ENCODE measurements around the gene CNTN5.

CNTN5 gene

DNA sequence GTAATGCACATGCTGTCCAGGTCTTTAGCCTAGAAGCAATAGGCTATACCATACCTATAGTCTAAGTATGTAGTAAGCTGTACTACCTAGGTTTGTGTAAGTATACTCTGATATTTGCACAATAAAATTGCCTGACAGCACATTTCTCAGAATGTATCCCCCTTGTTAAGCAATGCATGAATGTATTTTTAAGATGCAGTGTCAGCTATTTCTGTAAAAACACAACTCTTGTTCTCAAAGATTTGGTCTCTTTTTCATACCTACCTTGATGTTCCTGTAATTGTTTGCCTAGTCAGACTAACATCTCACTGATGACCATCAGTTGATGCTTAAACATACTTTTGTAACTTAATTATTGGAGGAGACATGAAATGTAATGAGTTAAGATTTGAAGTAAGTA, 619.9 kb downstream of the CNTN5 start:
- DNase-seq = no peak

DNA sequence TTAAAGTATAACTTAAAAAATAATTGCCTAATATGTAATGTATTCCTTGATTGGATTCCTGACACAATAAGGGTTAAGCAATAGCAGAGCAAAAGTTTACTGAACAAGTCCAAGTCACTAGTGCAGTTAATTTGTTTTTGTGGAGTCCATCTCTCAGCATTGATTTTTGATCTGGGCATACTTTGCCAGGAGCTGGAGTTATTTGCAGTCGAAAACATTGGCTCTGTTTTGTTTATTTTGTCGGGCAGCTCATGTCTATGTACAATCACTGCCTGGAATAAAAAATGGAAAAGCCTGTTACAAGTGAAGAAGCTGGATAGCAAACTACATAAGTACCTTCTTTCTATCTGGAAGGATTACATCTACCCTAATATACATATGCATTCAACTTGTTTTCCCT, 625.2 kb downstream of the CNTN5 start:
- no peak for DNase-seq

DNA sequence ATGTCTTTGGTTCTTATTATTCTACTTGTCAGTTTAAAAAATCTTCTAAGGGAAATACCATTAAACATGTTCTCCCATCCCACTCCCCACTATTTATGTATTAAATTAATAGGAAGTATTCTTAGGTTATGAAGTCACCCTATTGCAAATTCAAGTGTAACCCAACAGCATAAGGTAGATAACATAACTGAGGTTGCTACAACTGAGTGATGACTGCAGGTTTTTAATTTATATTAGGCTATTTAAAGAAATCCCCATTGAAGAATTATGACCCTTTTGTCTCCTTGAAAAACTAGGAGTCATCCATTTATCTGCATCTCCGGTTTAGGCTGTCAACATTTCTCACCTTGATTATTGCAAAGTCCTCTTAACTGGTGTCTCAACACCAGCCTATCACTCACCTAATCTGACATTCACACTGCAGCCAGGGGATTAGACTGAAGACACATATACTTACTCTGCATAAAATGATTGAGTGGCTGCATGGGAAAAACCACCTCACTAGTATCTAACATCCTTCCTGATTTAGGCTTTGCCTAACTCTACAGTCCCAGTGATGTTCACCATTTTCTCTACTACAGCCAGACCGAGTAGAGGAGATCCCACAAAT, 649.4 kb downstream of the CNTN5 start:
- no peak for DNase-seq

GRCh38 chr11:99671808-99672409, 651.2 kb downstream of the CNTN5 start:
- no peak for DNase-seq

GRCh38 chr11:99676292-99676691, 655.5 kb downstream of the CNTN5 start:
- no peak for DNase-seq

DNA sequence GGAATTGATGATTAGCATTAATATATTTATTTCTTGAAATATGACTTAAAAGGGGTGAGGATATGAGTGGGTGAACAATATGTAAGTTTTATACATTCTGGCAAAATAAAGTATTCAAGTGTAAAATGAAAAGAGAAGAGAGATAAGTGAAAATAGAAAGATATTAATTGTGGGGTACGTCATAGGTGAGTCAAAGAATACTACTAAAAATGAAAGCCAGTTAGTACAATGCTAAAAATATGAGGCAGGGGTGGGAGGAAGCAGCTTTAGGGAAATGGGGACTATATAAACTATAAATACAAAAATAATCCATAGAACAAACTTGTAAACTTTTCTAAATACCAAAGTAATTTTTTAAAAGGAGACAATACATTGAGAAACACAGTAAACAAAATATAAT, 661.4 kb downstream of the CNTN5 start:
- no peak for DNase-seq

- DNase-seq = no peak
These were observed 661.9 kb downstream of the CNTN5 start for GRCh38 chr11:99682646-99683045.

DNA sequence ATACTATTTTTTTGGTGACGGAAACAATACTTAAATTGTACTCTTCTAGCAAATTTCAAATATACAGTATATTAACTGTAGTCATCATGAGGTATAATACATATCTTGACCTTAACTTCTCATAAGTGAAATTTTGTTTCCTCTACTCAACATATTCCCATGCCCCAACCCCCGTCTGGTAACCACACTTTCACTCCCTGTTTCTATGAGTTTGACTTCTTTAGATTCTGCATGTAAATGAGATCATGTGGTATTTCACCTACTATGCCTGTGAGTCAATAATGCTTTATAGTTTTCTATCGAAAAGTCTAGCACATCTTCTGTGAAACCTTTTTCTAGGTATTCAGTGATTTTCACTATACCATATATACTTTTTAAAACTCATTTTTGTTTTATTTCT, 663.2 kb downstream of the CNTN5 start:
- no peak for DNase-seq

DNA sequence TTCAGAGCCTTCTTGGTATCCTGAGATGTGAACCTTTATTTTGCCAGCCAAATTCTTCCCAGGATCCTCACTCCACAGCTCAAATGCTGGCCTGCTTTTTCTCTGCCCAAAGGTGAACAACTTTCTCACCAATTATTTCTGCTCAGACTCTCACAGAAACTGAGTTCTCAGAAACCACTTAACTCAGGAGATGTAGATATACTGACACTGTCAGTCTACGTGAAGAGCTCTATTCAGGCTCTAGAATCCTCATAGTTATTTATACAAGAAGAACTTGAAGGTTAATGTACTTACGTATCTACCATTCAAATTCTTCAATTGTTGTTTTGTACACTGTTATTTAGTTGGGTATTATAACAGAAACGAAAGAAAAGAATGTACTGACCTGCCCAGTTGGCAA, 666.1 kb downstream of the CNTN5 start:
- no peak for DNase-seq

DNA sequence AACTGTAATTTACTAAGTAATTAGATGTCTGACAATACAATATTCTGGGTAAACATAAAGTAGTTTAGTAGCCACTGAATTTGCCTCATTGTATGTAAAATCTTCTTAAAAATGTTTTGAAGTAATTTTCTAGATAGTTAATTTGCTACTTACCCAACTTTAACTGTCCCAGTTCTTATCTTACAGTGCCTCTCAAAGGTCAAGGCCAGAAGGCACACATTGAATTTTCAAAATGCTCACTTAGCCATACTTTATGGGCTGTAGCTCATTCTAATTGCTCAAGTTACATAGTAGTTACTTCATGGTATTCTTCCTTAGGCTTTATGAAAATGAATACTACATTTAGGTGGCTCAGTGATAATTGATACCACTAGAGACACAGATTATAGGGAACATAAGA, 666.6 kb downstream of the CNTN5 start:
- no peak for DNase-seq

DNA sequence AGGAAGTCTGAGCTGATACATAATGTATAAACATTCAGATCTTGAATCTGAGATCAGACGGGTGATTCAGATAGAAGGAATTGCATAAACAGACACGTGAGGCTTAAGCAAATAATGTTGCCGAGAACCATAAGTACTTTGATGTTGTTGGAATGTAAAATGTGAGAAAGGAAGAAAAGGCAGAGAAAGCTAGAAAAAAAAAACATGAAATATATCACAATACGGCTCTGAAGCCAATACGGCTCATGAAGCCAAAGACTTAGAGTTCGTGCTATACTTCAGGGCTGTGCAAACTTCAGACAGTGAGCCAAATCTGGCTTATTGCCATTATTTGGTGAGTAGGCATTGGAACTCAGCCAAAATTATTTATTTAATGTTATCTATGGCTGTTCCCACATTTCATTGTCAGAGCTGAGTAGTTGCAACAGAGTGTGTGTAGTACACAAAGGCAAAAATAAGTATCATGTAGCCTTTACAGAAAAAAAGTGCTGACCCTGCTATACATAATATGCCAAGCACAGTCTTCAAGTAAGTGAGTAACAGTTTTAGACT, 673.3 kb downstream of the CNTN5 start:
- no peak for DNase-seq

DNA sequence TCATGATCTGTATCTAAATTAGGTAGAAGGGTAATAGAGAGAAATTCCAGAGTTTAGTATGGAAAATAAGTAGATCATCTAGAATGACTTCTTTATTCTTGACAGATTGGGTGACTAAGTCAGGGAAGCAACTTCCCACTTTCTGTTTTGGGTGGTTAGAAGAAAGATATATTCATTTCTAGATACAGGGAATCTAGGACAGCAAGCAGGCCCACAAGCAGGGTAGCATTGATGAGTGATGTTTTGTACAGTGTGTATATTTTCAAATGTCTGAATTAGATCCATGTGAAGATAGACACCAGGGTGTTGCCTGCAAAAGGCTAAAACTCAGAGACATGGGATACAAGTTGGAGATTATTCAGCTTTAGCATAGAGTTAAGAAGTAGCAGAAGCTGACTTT, 674.4 kb downstream of the CNTN5 start:
- no peak for DNase-seq

- DNase-seq = no peak
These were observed 686.1 kb downstream of the CNTN5 start for GRCh38 chr11:99706848-99707247.

- DNase-seq = no peak
These were observed 688.4 kb downstream of the CNTN5 start for GRCh38 chr11:99708928-99709672.

DNA sequence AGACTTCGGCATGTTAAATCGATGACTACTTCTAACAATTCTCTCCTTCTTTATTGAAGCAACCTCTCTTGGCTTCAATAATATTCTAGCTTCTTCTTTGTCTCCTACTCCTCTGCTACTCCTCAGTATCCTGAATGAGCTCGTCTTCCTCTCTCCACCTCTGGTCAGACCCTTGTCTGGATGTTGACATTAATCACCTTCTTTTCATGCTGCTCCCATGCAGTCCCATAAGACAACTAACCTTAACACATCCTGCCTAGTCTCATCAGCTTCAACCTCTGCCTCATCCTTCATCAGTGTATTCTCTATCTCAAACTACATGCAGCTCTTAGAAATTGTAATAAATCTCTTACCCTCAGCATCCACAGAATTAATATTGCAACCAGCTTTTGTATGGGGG, 695.6 kb downstream of the CNTN5 start:
- DNase-seq = no peak

- no peak for DNase-seq
These were observed 697.5 kb downstream of the CNTN5 start for GRCh38 chr11:99718291-99718690.

DNA sequence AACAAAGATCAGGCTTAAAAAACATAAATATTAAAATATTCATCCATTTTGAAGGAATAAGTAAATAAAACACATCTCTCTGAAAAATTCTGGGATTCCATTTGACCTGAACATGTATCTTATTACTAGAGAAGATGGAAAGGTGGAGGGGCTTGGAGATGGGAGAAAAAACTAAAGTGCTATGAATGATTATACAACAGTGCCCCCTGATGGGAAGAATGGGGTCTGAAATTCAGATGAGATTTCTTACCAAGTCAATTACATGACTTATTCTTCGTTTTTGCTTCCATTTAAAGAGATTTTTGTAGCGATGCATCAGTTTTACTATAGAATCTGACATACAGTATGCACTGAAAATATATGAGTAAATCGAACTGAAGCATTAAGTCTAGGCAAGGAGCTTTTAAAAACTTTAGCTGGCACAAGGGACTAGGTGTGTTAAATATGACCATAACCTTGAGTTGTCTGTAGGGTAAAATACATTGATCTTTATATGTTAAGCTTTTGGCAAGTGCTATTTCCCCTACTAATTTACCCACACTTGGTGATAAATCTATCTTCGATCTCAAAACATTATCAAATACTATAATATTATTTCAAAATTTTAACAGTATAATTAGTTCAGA, 718.8 kb downstream of the CNTN5 start:
- DNase-seq = no peak

DNA sequence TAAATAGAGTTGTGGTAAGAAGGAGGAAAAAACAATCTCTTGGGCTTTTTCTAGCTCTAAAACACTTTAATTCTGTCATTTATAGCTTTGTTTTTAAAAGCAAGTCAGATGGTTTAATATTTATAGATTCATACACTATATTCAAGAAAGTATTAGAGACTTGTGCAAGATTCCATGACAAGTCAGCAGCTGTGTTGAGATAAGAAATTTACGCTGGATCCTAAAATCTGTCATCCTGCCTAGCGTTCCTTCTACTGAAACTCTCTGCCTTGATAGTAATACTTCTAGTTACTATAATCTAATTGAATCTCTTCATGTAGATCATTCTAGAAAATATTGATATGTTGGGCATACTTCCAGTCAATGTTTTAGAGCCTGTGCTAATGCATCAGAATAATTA, 721.8 kb downstream of the CNTN5 start:
- no peak for DNase-seq

GRCh38 chr11:99759787-99760186, 739.0 kb downstream of the CNTN5 start:
- DNase-seq = no peak

GRCh38 chr11:99766811-99767210, 746.1 kb downstream of the CNTN5 start:
- no peak for DNase-seq

- DNase-seq = no peak
These were observed 752.9 kb downstream of the CNTN5 start for GRCh38 chr11:99773646-99774045.

DNA sequence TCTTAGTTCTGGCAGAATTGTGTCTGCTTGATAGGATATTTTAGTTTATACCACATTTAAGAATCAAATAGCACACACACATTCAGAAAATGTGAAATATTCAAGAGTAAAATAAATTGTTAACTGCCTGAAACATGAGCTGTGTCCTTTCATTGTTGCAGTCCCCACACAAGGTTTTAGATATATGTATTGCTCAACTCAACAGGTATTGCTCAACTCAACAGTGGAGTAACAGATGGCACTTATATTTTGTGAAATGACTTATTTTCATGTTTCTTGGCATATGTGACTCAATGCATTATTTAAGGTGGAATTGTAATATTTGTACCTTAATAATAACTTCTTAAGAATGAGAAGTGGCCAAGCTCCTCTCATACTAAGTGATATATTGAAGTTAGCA, 760.3 kb downstream of the CNTN5 start:
- DNase-seq = no peak

DNA sequence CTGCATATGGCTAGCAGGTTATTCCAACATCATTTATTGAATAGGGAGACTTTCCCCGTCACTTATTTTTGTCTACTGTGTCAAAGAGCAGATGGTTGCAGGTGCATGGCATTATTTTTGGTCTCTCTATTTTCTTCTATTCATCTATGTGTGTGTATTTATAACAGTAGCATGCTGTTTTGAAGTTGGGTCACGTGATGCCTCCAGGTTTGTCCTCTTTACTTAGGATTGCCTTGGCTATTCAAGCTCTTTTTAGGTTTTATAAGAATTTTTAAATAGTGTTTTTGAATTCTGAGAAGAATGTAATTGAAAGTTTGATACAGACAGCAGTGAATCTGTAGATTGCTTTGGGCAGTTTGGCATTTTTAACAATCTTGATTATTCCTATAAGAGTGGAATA, 770.6 kb downstream of the CNTN5 start:
- no peak for DNase-seq

GRCh38 chr11:99795999-99796398, 775.2 kb downstream of the CNTN5 start:
- no peak for DNase-seq

Data from activated CD4-positive, alpha-beta T cell treated with anti-CD3 and anti-CD28 coated beads, Interleukin-2, amount 50 U/mL, for 4 hours (primary cell).